22Rv1 (cell line): ENCODE data around the gene TAPBP.

Source experiments
- H3K27ac ChIP-seq: fragments of 450-650 bp; 2 replicates; pipeline ENCODE4 v1.5.1; 2017
- CTCF ChIP-seq: fragments of 450-650 bp; IDR thresholded peaks from 2 replicates; pipeline ENCODE4 v1.5.1; 2017; ENCODE audit warnings: mild to moderate bottlenecking
- ZFX ChIP-seq: fragments of 450-650 bp; IDR thresholded peaks from 2 replicates; pipeline ENCODE4 v1.6.1; 2017; ENCODE audit warnings: antibody characterized with exemption, borderline replicate concordance

TAPBP gene

DNA sequence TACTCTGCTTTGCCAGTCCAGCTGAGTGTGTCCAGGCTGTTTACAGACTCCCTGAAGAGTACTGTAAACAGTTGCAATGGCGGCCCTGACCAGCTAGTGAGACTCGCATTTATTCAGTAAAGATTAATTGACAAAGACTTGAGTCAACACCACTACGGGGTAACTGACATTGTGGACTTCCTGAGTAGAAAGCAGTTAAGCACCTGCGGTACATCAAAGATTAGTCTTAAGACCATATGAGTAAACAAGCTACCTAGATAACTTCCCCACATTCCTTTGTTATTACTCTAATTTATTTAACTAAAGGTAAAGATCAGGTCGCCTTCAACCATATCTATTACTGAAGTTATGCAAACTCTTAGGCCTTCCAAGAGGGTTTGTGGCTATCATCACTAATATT lies 54.8 kb downstream of the TAPBP start:
- TF ChIP-seq CTCF: no peak
- no peak for TF ChIP-seq ZFX
- H3K27ac ChIP-seq: no peak overlapping the region

GRCh38 chr6:33254591-33254990 lies 59.3 kb downstream of the TAPBP start:
- TF ChIP-seq ZFX (no peak), CTCF (no peak)
- H3K27ac ChIP-seq: no peak overlapping the region

DNA sequence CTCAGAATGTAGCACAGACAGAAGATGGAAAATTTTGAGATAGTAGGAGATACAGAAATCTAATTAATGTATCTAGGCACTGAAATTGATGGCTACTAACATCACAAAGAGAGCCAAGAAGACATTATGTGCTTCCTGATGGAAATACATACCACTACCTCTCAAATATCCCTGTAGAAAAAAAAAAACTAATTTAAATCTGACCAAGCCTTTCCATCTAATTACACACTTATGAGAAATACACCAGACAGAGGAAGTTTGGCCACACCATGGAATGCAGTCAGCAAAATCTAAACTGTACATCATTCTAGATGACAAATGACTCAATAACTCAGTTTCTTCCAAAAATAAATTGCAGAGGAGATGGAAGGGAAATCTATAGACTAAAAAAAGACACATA lies 61.1 kb downstream of the TAPBP start:
- no peak overlapping the region for H3K27ac ChIP-seq
- TF ChIP-seq ZFX: no peak
- no peak for TF ChIP-seq CTCF

GRCh38 chr6:33251395-33252012 lies 62.4 kb downstream of the TAPBP start:
- no peak overlapping the region for H3K27ac ChIP-seq
- no peak for TF ChIP-seq CTCF
- TF ChIP-seq ZFX: no peak

DNA sequence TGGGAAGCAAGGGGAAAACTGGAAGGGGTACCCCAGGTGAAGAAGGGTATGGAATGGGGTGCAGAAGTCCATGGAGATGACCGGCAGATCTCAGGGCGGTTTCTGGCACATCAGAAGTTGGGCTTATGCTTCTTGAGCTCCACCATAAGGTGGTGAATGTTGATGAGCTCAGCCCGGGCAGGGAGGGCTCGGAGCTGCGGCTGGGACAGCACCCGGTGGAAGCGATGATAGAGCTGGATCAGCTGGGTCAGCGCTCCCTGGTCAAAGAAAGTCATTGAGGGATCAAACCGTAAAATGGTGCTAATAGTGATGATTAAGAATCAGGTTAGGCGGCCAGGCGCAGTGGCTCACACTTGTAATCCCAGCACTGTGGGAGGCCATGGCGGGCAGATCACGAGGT lies 63.1 kb downstream of the TAPBP start:
- H3K27ac ChIP-seq: peak overlapping the region; percentile 94
- no peak for TF ChIP-seq ZFX
- TF ChIP-seq CTCF: no peak

GRCh38 chr6:33249732-33250630 lies 63.9 kb downstream of the TAPBP start:
- no peak for TF ChIP-seq ZFX
- TF ChIP-seq CTCF: no peak
- H3K27ac ChIP-seq: peak overlapping the region; percentile 94
